ENCODE results near the gene UIMC1. TPM values are rescaled to one million over a fixed set of nuclear protein-coding genes. Genes with fewer than 3 reads are reported as not detected.

UIMC1 gene
- total RNA-seq, 1 experiment from 2014 or later: 38.4 TPM

DNA sequence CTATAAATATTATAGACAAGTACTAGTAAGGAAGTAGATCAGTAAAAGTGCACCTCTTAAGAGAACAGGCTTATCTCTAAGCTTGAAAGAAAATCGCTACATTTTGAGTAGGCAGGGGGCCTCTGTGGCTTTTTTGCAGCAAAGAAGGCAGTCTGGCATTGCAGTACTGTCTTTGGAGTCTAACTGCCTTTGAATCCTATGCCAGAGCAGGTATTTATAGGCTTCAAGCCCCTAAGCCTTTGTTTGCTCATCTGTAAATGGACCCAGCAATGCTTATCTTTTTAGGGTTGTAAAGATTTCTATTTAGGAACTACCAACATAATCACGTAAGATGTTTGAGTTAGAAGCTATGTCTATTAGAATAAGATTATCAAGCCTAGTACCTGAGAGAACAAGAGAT is 83.8 kb downstream of the UIMC1 start:
- Histone ChIP-seq H3K36me3 (ENCODE audit: control insufficient read depth in 1 of 2, insufficient read depth in 2 of 2, low read length in 2 of 2) (0 out of 4 replicates have a peak, but pooled peaks cover 0 to 3% of the 10 kb centered on the region in 2 experiments), H3K4me3 (replicated peaks in 1 of 2; ENCODE audit: low read depth in 1 of 2, low read length in 2 of 2) (no peak overlapping the region), H3K9me3 (ENCODE audit: control insufficient read depth in 1 of 2, insufficient read depth in 1 of 2, low read depth in 1 of 2, low read length in 2 of 2) (no peaks in the 10 kb centered on the region), H3K9me2 (ENCODE audit: insufficient read depth) (no peaks in the 10 kb centered on the region), H4K20me1 (ENCODE audit: insufficient read depth) (no peaks in the 10 kb centered on the region), H2AFZ (ENCODE audit: low read depth, low read length, poor library complexity, severe bottlenecking) (no peak overlapping the region), H3K27ac (ENCODE audit: low read depth, low read length) (no peak overlapping the region), H3K4me2 (ENCODE audit: low read length) (no peak overlapping the region), H3K79me2 (ENCODE audit: insufficient read depth, low read length) (no peaks in the 10 kb centered on the region; the same call in 1 of the 2 replicates), H3K9ac (ENCODE audit: low read length) (no peak overlapping the region), H3K4me1 (ENCODE audit: control insufficient read depth in 1 of 2, insufficient read depth in 2 of 2, low read length in 2 of 2) (no peaks in the 10 kb centered on the region), H3K27me3 (ENCODE audit: insufficient read depth, low read length) (no peaks in the 10 kb centered on the region)
- BruUV-seq (replicated peaks): no TSS peak
- RAD21 ChIA-PET (ENCODE audit: low non-redundant PET in 1 of 2, low total read pairs in 2 of 2, uncharacterized antibody in 2 of 2, unreplicated experiment in 2 of 2): no interaction called here
- DNase-seq (ENCODE audit: low read depth, low spot score): no peak
- intact Hi-C loops (cut with micrococcal nuclease): no loop called here
- TF ChIP-seq SRF (IDR thresholded peaks at IDR 0.05; ENCODE audit: low read depth): no peak
- POLR2A ChIA-PET: no interaction called here
- CTCF ChIA-PET: no interaction called here
- ATAC-seq: no peak

DNA sequence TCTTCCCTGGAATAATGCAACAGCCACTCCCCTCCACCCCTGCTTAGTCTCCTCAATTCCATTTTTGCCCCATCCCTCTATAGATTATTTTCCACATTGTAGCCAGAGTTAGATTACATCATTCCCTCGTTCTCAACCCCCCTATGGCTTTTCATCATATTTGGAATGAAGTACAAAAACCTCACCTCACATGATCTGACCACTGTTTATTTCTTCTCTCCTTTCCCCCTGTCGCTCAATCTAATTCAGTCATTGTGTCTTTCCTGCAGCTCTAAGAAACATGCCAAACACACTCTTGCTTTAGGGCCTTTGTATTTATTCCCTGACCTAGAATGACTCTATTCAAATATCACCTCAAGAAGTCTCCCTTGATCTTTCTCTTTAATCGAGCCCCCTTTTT is 84.9 kb downstream of the UIMC1 start:
- intact Hi-C loops (cut with micrococcal nuclease): no loop called here

More for the DNA sequence above, 84.9 kb downstream of the UIMC1 start:
- Histone ChIP-seq H3K27me3 (ENCODE audit: insufficient read depth, low read length) (no peaks in the 10 kb centered on the region), H3K4me2 (ENCODE audit: low read length) (no peak overlapping the region), H3K9me2 (ENCODE audit: insufficient read depth) (no peaks in the 10 kb centered on the region), H3K27ac (ENCODE audit: low read depth, low read length) (no peak overlapping the region), H3K9ac (ENCODE audit: low read length) (no peak overlapping the region), H4K20me1 (ENCODE audit: insufficient read depth) (no peaks in the 10 kb centered on the region), H3K4me1 (ENCODE audit: control insufficient read depth in 1 of 2, insufficient read depth in 2 of 2, low read length in 2 of 2) (no peaks in the 10 kb centered on the region), H3K9me3 (ENCODE audit: control insufficient read depth in 1 of 2, insufficient read depth in 1 of 2, low read depth in 1 of 2, low read length in 2 of 2) (no peaks in the 10 kb centered on the region), H2AFZ (ENCODE audit: low read depth, low read length, poor library complexity, severe bottlenecking) (no peak overlapping the region), H3K36me3 (ENCODE audit: control insufficient read depth in 1 of 2, insufficient read depth in 2 of 2, low read length in 2 of 2) (0 out of 4 replicates have a peak, but pooled peaks cover 0 to 3% of the 10 kb centered on the region in 2 experiments), H3K4me3 (replicated peaks in 1 of 2; ENCODE audit: low read depth in 1 of 2, low read length in 2 of 2) (no peak overlapping the region), H3K79me2 (ENCODE audit: insufficient read depth, low read length) (no peaks in the 10 kb centered on the region; the same call in 1 of the 2 replicates)
- no TSS peak for BruUV-seq (replicated peaks)
- DNase-seq (ENCODE audit: low read depth, low spot score) (no peak), ATAC-seq (no peak)
- ChIA-PET CTCF (no interaction called here), POLR2A (no interaction called here), RAD21 (ENCODE audit: low non-redundant PET in 1 of 2, low total read pairs in 2 of 2, uncharacterized antibody in 2 of 2, unreplicated experiment in 2 of 2) (no interaction called here)
- TF ChIP-seq, protein P1, sequence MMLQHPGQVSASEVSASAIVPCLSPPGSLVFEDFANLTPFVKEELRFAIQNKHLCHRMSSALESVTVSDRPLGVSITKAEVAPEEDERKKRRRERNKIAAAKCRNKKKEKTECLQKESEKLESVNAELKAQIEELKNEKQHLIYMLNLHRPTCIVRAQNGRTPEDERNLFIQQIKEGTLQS (IDR thresholded peaks at IDR 0.05): no peak
- TF ChIP-seq SP1 (IDR thresholded peaks at IDR 0.05; ENCODE audit: low read depth) (no peak), POLR2A (IDR thresholded peaks at IDR 0.05; ENCODE audit: borderline replicate concordance, extremely low read depth, insufficient read depth, insufficient read length) (no peak), CBX3 (IDR thresholded peaks at IDR 0.05; ENCODE audit: low read depth) (no peak), SIN3A (IDR thresholded peaks at IDR 0.05; ENCODE audit: low read depth) (no peak), SRF (IDR thresholded peaks at IDR 0.05; ENCODE audit: low read depth) (no peak), TCF7L2 (IDR thresholded peaks at IDR 0.05; ENCODE audit: borderline replicate concordance, extremely low read depth, insufficient read depth, insufficient read length) (no peak)
- TF ChIP-seq, protein P2, sequence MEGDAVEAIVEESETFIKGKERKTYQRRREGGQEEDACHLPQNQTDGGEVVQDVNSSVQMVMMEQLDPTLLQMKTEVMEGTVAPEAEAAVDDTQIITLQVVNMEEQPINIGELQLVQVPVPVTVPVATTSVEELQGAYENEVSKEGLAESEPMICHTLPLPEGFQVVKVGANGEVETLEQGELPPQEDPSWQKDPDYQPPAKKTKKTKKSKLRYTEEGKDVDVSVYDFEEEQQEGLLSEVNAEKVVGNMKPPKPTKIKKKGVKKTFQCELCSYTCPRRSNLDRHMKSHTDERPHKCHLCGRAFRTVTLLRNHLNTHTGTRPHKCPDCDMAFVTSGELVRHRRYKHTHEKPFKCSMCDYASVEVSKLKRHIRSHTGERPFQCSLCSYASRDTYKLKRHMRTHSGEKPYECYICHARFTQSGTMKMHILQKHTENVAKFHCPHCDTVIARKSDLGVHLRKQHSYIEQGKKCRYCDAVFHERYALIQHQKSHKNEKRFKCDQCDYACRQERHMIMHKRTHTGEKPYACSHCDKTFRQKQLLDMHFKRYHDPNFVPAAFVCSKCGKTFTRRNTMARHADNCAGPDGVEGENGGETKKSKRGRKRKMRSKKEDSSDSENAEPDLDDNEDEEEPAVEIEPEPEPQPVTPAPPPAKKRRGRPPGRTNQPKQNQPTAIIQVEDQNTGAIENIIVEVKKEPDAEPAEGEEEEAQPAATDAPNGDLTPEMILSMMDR (IDR thresholded peaks at IDR 0.05 in 2 of 3, conservative IDR thresholded peaks at IDR 0.05 in 1 of 3; ENCODE audit: borderline replicate concordance in 1 of 3, insufficient read depth in 1 of 3, low read depth in 2 of 3, low read length in 2 of 3): no peak
- TF ChIP-seq, protein P3, sequence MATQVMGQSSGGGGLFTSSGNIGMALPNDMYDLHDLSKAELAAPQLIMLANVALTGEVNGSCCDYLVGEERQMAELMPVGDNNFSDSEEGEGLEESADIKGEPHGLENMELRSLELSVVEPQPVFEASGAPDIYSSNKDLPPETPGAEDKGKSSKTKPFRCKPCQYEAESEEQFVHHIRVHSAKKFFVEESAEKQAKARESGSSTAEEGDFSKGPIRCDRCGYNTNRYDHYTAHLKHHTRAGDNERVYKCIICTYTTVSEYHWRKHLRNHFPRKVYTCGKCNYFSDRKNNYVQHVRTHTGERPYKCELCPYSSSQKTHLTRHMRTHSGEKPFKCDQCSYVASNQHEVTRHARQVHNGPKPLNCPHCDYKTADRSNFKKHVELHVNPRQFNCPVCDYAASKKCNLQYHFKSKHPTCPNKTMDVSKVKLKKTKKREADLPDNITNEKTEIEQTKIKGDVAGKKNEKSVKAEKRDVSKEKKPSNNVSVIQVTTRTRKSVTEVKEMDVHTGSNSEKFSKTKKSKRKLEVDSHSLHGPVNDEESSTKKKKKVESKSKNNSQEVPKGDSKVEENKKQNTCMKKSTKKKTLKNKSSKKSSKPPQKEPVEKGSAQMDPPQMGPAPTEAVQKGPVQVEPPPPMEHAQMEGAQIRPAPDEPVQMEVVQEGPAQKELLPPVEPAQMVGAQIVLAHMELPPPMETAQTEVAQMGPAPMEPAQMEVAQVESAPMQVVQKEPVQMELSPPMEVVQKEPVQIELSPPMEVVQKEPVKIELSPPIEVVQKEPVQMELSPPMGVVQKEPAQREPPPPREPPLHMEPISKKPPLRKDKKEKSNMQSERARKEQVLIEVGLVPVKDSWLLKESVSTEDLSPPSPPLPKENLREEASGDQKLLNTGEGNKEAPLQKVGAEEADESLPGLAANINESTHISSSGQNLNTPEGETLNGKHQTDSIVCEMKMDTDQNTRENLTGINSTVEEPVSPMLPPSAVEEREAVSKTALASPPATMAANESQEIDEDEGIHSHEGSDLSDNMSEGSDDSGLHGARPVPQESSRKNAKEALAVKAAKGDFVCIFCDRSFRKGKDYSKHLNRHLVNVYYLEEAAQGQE (IDR thresholded peaks at IDR 0.05; ENCODE audit: low read depth): no peak

All from HCT116 (cell line).